Kidney epithelial cell (primary cell): ENCODE results near the gene LPCAT2. TPM values are rescaled to one million over a fixed set of nuclear protein-coding genes. Genes with fewer than 3 reads are reported as not detected.

Experiments used
- DNase-seq: peaks from one replicate; pipeline ENCODE4 v3.0.0-alpha.2; 2010; ENCODE audit warnings: low read depth
- H3K27me3 ChIP-seq: 2 replicates; pipeline ENCODE4 v1.6.0; 2011; ENCODE audit warnings: low read length; ENCODE audit not compliant: control insufficient read depth, insufficient read depth
- H3K36me3 ChIP-seq: 2 replicates; pipeline ENCODE4 v1.5.1; 2011; ENCODE audit warnings: low read length; ENCODE audit not compliant: control insufficient read depth, insufficient read depth
- H3K4me3 ChIP-seq: 2 replicates; pipeline ENCODE4 v1.5.1; 2011; ENCODE audit warnings: low read depth, mild to moderate bottlenecking, control low read depth, low read length
- CTCF ChIP-seq: IDR thresholded peaks from 2 replicates; pipeline ENCODE4 v1.5.1; 2011; ENCODE audit warnings: mild to moderate bottlenecking, moderate library complexity, low read length, control low read depth, inconsistent platforms; ENCODE audit not compliant: insufficient read depth, poor library complexity, severe bottlenecking
- total RNA-seq: library from RNA; depleted of rRNA; stranded (reverse); fragments of >200 nt; gene quantifications from 2 replicates; pipeline ENCODE4 v1.2.3, GENCODE V29; 2015

LPCAT2 gene
- total RNA-seq, 1 donor from 2014 or later, result 4.2 TPM

GRCh38 chr16:55502801-55503366, 6.0 kb upstream of the LPCAT2 start:
- H3K27me3 ChIP-seq, result no peaks in the 10 kb centered on the region
- DNase-seq, result peak; percentile 59
- no peak for TF ChIP-seq CTCF
- H3K36me3 ChIP-seq, result no peaks in the 10 kb centered on the region
- H3K4me3 ChIP-seq, result no peak overlapping the region

GRCh38 chr16:55503726-55504550, 4.9 kb upstream of the LPCAT2 start:
- Histone ChIP-seq H3K27me3 (no peaks in the 10 kb centered on the region), H3K4me3 (no peak overlapping the region), H3K36me3 (no peaks in the 10 kb centered on the region)
- TF ChIP-seq CTCF, result no peak
- no peak for DNase-seq

GRCh38 chr16:55505333-55506015, 3.4 kb upstream of the LPCAT2 start:
- Histone ChIP-seq H3K36me3 (no peaks in the 10 kb centered on the region), H3K27me3 (no peaks in the 10 kb centered on the region), H3K4me3 (no peak overlapping the region)
- DNase-seq, result no peak
- no peak for TF ChIP-seq CTCF

GRCh38 chr16:55506083-55506482, 2.8 kb upstream of the LPCAT2 start:
- TF ChIP-seq CTCF, result no peak
- Histone ChIP-seq H3K27me3 (no peaks in the 10 kb centered on the region), H3K36me3 (no peaks in the 10 kb centered on the region), H3K4me3 (no peak overlapping the region)
- no peak for DNase-seq

GRCh38 chr16:55506708-55507107, 2.2 kb upstream of the LPCAT2 start:
- no peak for DNase-seq
- Histone ChIP-seq H3K27me3 (no peaks in the 10 kb centered on the region), H3K36me3 (no peaks in the 10 kb centered on the region), H3K4me3 (no peak overlapping the region)
- TF ChIP-seq CTCF, result no peak
